HG03575 (cell line): ENCODE measurements around the gene C1QTNF9.
"Not testable (repeated sequence)": the region's sequence is repeated elsewhere in the genome, so short reads cannot be mapped to it uniquely, and the experiment has no call there.

ENCODE experiments used
- ATAC-seq: cut with Tn5 transposase; IDR thresholded peaks from one replicate; pipeline ENCODE4 v1.9.1; 2021; ENCODE audit not compliant: unreplicated experiment, insufficient number of reproducible peaks, low FRiP score; ENCODE audit errors: extremely low read depth

Gene C1QTNF9

DNA sequence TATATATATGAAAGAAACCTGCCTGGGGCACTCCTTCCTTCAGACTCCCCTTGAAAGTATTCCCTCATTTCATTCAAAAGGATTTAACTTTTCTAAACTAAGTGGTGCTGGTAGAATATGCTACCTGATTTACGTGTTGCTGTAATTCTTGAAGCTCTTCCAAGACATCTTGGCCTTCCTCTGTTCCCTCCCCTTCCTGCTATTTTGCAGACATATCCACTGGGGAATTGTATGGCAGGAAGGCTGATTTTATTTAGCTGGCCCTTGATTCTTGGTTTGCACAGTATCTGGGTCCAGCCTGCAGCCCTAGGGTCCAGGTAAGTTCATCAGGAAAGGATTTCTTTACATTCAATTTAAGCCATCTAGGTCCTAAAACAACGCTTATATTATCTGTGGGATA is at the start of gene C1QTNF9:
Gene C1QTNF9, plus strand, starts transcription at position 281 of the 400 bp plus-strand sequence. CDS start 6,424 bp downstream, outside the sequence.
- not testable (repeated sequence) for ATAC-seq

DNA sequence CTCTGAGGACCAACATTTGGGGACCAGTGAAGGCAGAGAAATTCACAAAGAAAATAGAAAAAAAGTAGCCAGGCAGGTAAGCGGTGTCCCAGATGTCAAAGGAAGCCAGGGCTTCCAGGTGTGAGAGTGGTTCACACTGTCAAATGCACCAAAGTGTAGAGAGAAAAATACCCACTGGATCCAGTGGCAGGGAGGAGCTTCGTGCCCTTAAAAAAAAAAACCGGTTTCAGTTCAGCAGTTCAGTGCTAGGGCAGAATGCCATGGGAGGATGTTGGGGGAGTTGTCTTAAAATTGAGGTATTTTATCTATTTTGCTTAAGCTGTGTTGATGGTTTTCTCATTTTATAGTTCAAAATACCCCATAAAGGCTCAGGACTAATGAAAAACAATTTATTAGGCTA is 47.8 kb upstream of the C1QTNF9 start:
- no peak for ATAC-seq

- ATAC-seq = no peak
These were observed 45.7 kb upstream of the C1QTNF9 start for GRCh38 chr13:24263632-24264031.

- no peak for ATAC-seq
These were observed 44.4 kb upstream of the C1QTNF9 start for GRCh38 chr13:24264976-24265375.

GRCh38 chr13:24265453-24265852 is 43.9 kb upstream of the C1QTNF9 start:
- ATAC-seq = no peak

DNA sequence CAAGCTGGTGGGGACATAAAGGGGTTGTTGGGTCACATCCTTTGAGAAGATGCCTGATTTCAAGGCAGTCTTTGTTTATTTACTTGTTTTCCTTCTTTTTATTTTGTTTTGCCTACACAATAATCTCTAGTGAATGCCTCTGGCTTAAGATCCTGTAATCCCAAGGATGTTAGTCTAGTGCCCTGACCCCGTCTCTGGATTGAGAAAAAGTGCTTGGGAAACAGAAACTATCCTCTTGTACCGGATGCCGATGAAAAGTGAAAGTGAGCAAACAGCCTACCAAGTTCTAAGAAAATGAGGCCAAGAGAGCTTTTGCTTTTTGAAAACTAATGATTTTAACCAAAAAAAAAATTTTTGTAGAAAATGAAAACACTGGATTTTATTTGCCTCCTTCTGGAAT is 42.1 kb upstream of the C1QTNF9 start:
- no peak for ATAC-seq

GRCh38 chr13:24267801-24268200 is 41.6 kb upstream of the C1QTNF9 start:
- no peak for ATAC-seq

- ATAC-seq = no peak
These were observed 39.6 kb upstream of the C1QTNF9 start for GRCh38 chr13:24269821-24270220.

GRCh38 chr13:24270639-24271141 is 38.7 kb upstream of the C1QTNF9 start:
- no peak for ATAC-seq

- no peak for ATAC-seq
These were observed 38.2 kb upstream of the C1QTNF9 start for GRCh38 chr13:24271231-24271600.

GRCh38 chr13:24271601-24272451 is 37.6 kb upstream of the C1QTNF9 start:
- no peak for ATAC-seq

GRCh38 chr13:24272452-24273161 is 36.8 kb upstream of the C1QTNF9 start:
- ATAC-seq = no peak

DNA sequence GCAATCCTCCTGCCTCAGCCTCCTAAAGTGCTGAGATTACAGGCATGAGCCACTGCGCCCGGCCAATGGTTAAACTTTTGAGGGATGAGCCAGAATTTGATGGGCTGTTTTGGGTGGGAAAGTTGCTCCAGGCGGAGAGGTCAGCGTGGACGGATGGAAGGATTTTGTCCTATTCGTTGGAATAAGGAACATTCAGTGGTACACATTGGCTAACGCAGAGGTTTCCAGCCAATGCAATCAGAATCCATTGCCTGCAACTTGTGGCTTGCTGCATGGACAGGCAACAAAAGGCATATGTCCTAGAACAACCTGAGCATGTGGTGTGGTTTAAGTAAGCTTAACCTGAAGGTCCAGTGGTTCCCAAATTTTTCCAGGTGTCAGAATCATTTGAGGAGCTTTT is 35.5 kb upstream of the C1QTNF9 start:
- ATAC-seq = no peak

GRCh38 chr13:24274452-24275021 is 34.8 kb upstream of the C1QTNF9 start:
- ATAC-seq = peak; percentile 36

GRCh38 chr13:24275041-24275440 is 34.3 kb upstream of the C1QTNF9 start:
- no peak for ATAC-seq

- no peak for ATAC-seq
These were observed 33.1 kb upstream of the C1QTNF9 start for GRCh38 chr13:24276306-24276705.

GRCh38 chr13:24276861-24277260 is 32.5 kb upstream of the C1QTNF9 start:
- ATAC-seq = no peak

GRCh38 chr13:24277761-24278160 is 31.6 kb upstream of the C1QTNF9 start:
- ATAC-seq = no peak

- no peak for ATAC-seq
These were observed 29.9 kb upstream of the C1QTNF9 start for GRCh38 chr13:24279327-24280110.
